GM12878 (cell line): ENCODE results near the gene PIK3R5. TPM values are rescaled to one million over a fixed set of nuclear protein-coding genes. Genes with fewer than 3 reads are reported as not detected.

Experiments used
- ATAC-seq: fragments of 200-7000 bp; cut with Tn5 transposase; 3 replicates; pipeline ENCODE4 v1.9.1; 2020; ENCODE audit warnings: mild to moderate bottlenecking, moderate library complexity
- BruUV-seq: library from RNA; stranded (reverse); fragments of 400-500 nt; replicated peaks from 2 replicates; lab custom pipeline; 2021; lab: Mats Ljungman, UMichigan
- CTCF ChIA-PET: fragments of 300-600 bp; sonication (Branson Sonifier 250); formaldehyde crosslinking; extraction: SDS; loops from one replicate; lab custom pipeline; 2021; ENCODE audit warnings: inconsistent platforms; lab: Yijun Ruan, JAX
- POLR2A ChIA-PET: fragments of 350-600 bp; formaldehyde crosslinking; extraction: SDS; loops from one replicate; lab custom pipeline; 2021; ENCODE audit warnings: inconsistent platforms; lab: Charles Lee
- RAD21 ChIA-PET: fragments of 300-600 bp; sonication (Branson Sonifier 250); formaldehyde crosslinking; loops from one replicate; lab custom pipeline; 2023; ENCODE audit warnings: antibody characterized with exemption; ENCODE audit not compliant: unreplicated experiment; lab: Charles Lee
- SMC1A ChIA-PET: fragments of 300-600 bp; sonication (Branson Sonifier 250); formaldehyde crosslinking; loops from one replicate; lab custom pipeline; 2023; ENCODE audit not compliant: unreplicated experiment, uncharacterized antibody; lab: Charles Lee
- DNase-seq: peaks from one replicate; pipeline ENCODE4 v3.0.0-alpha.2; 2011; ENCODE audit warnings: low read depth, low spot score
- FAIRE-seq: peaks from 3 replicates; lab custom pipeline; 2011; peaks lifted over from hg19 to GRCh38; lab: Jason Lieb, UNC
- H2AFZ ChIP-seq: 2 replicates; pipeline ENCODE4 v1.6.0; 2011; ENCODE audit warnings: low read depth, low read length, control low read depth; ENCODE audit not compliant: control insufficient read depth
- H3K27ac ChIP-seq: 2 replicates; pipeline ENCODE4 v1.5.1; 2011; ENCODE audit warnings: control low read depth; ENCODE audit not compliant: control insufficient read depth, insufficient read depth
- H3K27me3 ChIP-seq, 2 experiments: replicated peaks in 1 of 2; 2 replicates each; pipeline versions ENCODE4 v1.6.0 to v1.6.1; 2011; ENCODE audit warnings: low read length in 1 of 2; ENCODE audit not compliant: control insufficient read depth in 2 of 2, insufficient read depth in 2 of 2
- H3K36me3 ChIP-seq, 2 experiments: 2 replicates each; pipeline ENCODE4 v1.5.1; 2011; ENCODE audit warnings: low read length in 1 of 2; ENCODE audit not compliant: control insufficient read depth in 2 of 2, insufficient read depth in 2 of 2
- H3K4me1 ChIP-seq: 2 replicates; pipeline ENCODE4 v1.6.1; 2011; ENCODE audit warnings: mild to moderate bottlenecking, low read length, moderate library complexity, mixed read lengths; ENCODE audit not compliant: control insufficient read depth, insufficient read depth
- H3K4me2 ChIP-seq: 2 replicates; pipeline ENCODE4 v1.6.0; 2011; ENCODE audit warnings: control low read depth; ENCODE audit not compliant: control insufficient read depth, insufficient read depth
- H3K4me3 ChIP-seq: fragments of 200-600 bp; sonication (generic); 2 replicates; pipeline ENCODE4 v1.5.1; 2016
- H3K79me2 ChIP-seq: 2 replicates; pipeline ENCODE4 v1.6.0; 2011; ENCODE audit warnings: low read length; ENCODE audit not compliant: control insufficient read depth, insufficient read depth
- H3K9ac ChIP-seq: 2 replicates; pipeline ENCODE4 v1.8.0; 2011; ENCODE audit warnings: low read length, control low read depth, mixed read lengths; ENCODE audit not compliant: control insufficient read depth, insufficient read depth
- H3K9me3 ChIP-seq: replicated peaks from 3 replicates; pipeline ENCODE4 v1.5.1; 2011; ENCODE audit warnings: mild to moderate bottlenecking, low read length; ENCODE audit not compliant: control insufficient read depth, insufficient read depth
- H4K20me1 ChIP-seq: 2 replicates; pipeline ENCODE4 v1.6.0; 2011; ENCODE audit not compliant: control insufficient read depth, insufficient read depth
- BCL3 ChIP-seq: IDR thresholded peaks from 2 replicates; pipeline ENCODE4 v1.6.1; 2011; ENCODE audit warnings: borderline replicate concordance, low read depth, mild to moderate bottlenecking, moderate library complexity, low read length; ENCODE audit not compliant: insufficient read depth, poor library complexity, severe bottlenecking
- CBFB ChIP-seq: IDR thresholded peaks from 2 replicates; pipeline ENCODE4 v1.6.1; 2016; ENCODE audit warnings: antibody characterized with exemption, low read depth
- CBX5 ChIP-seq: sonication (generic); IDR thresholded peaks from 2 replicates; pipeline ENCODE4 v1.6.1; 2016; ENCODE audit warnings: low read depth, moderate library complexity, mild to moderate bottlenecking, inconsistent platforms
- CHD2 ChIP-seq: IDR thresholded peaks from 2 replicates; pipeline ENCODE4 v1.6.1; 2011; ENCODE audit warnings: low read depth, low read length, improper control_type of control experiment, borderline replicate concordance
- GABPA ChIP-seq: IDR thresholded peaks from 2 replicates; pipeline ENCODE4 v1.6.1; 2014; ENCODE audit warnings: antibody characterized with exemption, low read depth, mild to moderate bottlenecking, inconsistent platforms
- GATAD2B ChIP-seq: fragments of 450-650 bp; conservative IDR thresholded peaks from 2 replicates; pipeline ENCODE4 v1.6.1; 2017; ENCODE audit warnings: low read depth, mild to moderate bottlenecking, moderate library complexity
- HDGF ChIP-seq: fragments of 450-650 bp; IDR thresholded peaks from 2 replicates; pipeline ENCODE4 v1.6.1; 2016; ENCODE audit warnings: antibody characterized with exemption
- IKZF1 ChIP-seq: fragments of 450-650 bp; conservative IDR thresholded peaks from 2 replicates; pipeline ENCODE4 v1.6.1; 2017; ENCODE audit warnings: antibody characterized with exemption, mild to moderate bottlenecking
- IKZF2 ChIP-seq, 2 experiments: fragments of 450-650 bp; IDR thresholded peaks; 2 replicates each; pipeline ENCODE4 v1.6.1; 2017; ENCODE audit warnings: mild to moderate bottlenecking in 2 of 2, moderate library complexity in 2 of 2
- JUNB ChIP-seq: IDR thresholded peaks from 2 replicates; pipeline ENCODE4 v1.6.1; 2016; ENCODE audit warnings: antibody characterized with exemption, mild to moderate bottlenecking
- JUND ChIP-seq: IDR thresholded peaks from 2 replicates; pipeline ENCODE4 v1.6.1; 2012; ENCODE audit warnings: low read depth, mild to moderate bottlenecking, low read length, improper control_type of control experiment, moderate library complexity
- MAX ChIP-seq: IDR thresholded peaks from 2 replicates; pipeline ENCODE4 v1.6.1; 2012; ENCODE audit warnings: low read depth, low read length, improper control_type of control experiment
- NFYA ChIP-seq: IDR thresholded peaks from 2 replicates; pipeline ENCODE4 v1.6.1; 2011; ENCODE audit warnings: low read depth, mild to moderate bottlenecking, low read length, improper control_type of control experiment, borderline replicate concordance
- PAX8 ChIP-seq: fragments of 450-650 bp; IDR thresholded peaks from 2 replicates; pipeline ENCODE4 v1.6.1; 2017; ENCODE audit warnings: mild to moderate bottlenecking, moderate library complexity
- PML ChIP-seq: IDR thresholded peaks from 2 replicates; pipeline ENCODE4 v1.6.1; 2012; ENCODE audit warnings: low read length, inconsistent platforms
- RB1 ChIP-seq: fragments of 450-650 bp; formaldehyde crosslinking; IDR thresholded peaks from 2 replicates; pipeline ENCODE4 v1.6.1; 2017; ENCODE audit warnings: mild to moderate bottlenecking, borderline replicate concordance
- WGBS: methylation state at CpG from one replicate; pipeline ENCODE4 v1.1.6; 2016; ENCODE audit warnings: low lambda C conversion rate; ENCODE audit not compliant: insufficient replicate concordance, insufficient coverage; ENCODE audit errors: missing lambda C conversion rate; 5-methylcytosine and 5-hydroxymethylcytosine counted together
- in situ Hi-C: fragments of 300-500 bp; cut with MboI; formaldehyde crosslinking; loops from 9 replicates; pipeline ENCODE4 v1.14.3; 2018; ENCODE audit warnings: mixed read lengths
- intact Hi-C: fragments of 100-400 bp; cut with micrococcal nuclease; formaldehyde crosslinking; loops from one replicate; pipeline ENCODE4 v1.14.2; 2022; ENCODE audit not compliant: unreplicated experiment
- polyA plus RNA-seq, 11 experiments: library from polyadenylated mRNA; depleted of rRNA in 4 of 11; unstranded in 6 of 11; stranded (reverse) in 5 of 11; fragments of >200 nt; fragmentation: Nextera tagmentation in 4 of 11; fragmentation: Illumina TruSeq in 1 of 11; extraction: Ambion mirVana in 4 of 11; extraction: Trizol in 1 of 11; gene quantifications; 1 replicate in 1 of 11; 2 replicates in 10 of 11; pipeline versions ENCODE4 v1.2.1 to v1.2.3, GENCODE V29; 2011 to 2016; ENCODE audit warnings: inconsistent platforms in 2 of 11, missing spikeins in 2 of 11, low read depth in 1 of 11
- total RNA-seq, 4 experiments: library from RNA; depleted of rRNA in 3 of 4; stranded (reverse); fragments of >200 nt in 3 of 4; fragmentation: Illumina TruSeq in 1 of 4; extraction: Trizol in 1 of 4; gene quantifications; 2 replicates each; pipeline versions ENCODE4 v1.2.1 to v1.2.3, GENCODE V29; 2013 to 2021

The PIK3R5 gene
- total and polyA plus RNA-seq, 10 of the 15 experiments (the other 5 are each of a cell fraction or from before 2014, with no cell fraction given): 9.5 to 50.8 (median 35.5) TPM

- TF ChIP-seq HDGF (no peak), PAX8 (no peak), IKZF2 (IDR thresholded peaks at IDR 0.05) (no peak), BCL3 (no peak), PML (no peak), NFYA (no peak), GABPA (no peak), CBX5 (no peak), CHD2 (no peak), CBFB (no peak), MAX (no peak), JUND (no peak), GATAD2B (no peak), RB1 (no peak)
Observed at GRCh38 chr17:8969901-8970300, 4.4 kb upstream of the PIK3R5 start (continued).

- ATAC-seq: no peak
Observed at GRCh38 chr17:8968503-8968902, 3.0 kb upstream of the PIK3R5 start.

More at GRCh38 chr17:8968503-8968902, 3.0 kb upstream of the PIK3R5 start:
- FAIRE-seq: no peak
- Histone ChIP-seq H3K4me3 (no peak overlapping the region), H3K4me2 (no peak overlapping the region), H3K9ac (no peak overlapping the region), H3K27ac (no peak overlapping the region; the same call in 1 of the 2 replicates), H4K20me1 (no peaks in the 10 kb centered on the region), H3K27me3 (no peaks in the 10 kb centered on the region), H3K9me3 (peaks cover 12% of the 10 kb centered on the region), H3K36me3 (no peaks in the 10 kb centered on the region), H3K79me2 (peaks cover 24% of the 10 kb centered on the region), H2AFZ (no peak overlapping the region), H3K4me1 (peaks cover 14% of the 10 kb centered on the region)
- TF ChIP-seq JUNB: peak; percentile 44; the same call in 1 of the 2 replicates
- TF ChIP-seq CBX5: peak; percentile 63; the same call in 1 of the 2 replicates
- TF ChIP-seq IKZF1: no peak
- RAD21 ChIA-PET: no interaction called here
- POLR2A ChIA-PET: interaction anchor here (1.0 to 1.4 kb wide), 2 partner anchors 17 to 110 kb away, joined by 3 to 4 read pairs; no protein-coding TSS in a partner anchor
- WGBS: 33% methylated on average over 3 of the region's 3 CpGs
- SMC1A ChIA-PET: no interaction called here
- BruUV-seq: no TSS peak
- in situ Hi-C loops: loop anchor here (25.0 kb wide), 1 partner anchor 1069 kb away; no protein-coding TSS in a partner anchor
- intact Hi-C loops: no loop called here
- CTCF ChIA-PET: no interaction called here
- DNase-seq: no peak
